ENCODE measurements around the gene TRAPPC2L.

The TRAPPC2L gene

DNA sequence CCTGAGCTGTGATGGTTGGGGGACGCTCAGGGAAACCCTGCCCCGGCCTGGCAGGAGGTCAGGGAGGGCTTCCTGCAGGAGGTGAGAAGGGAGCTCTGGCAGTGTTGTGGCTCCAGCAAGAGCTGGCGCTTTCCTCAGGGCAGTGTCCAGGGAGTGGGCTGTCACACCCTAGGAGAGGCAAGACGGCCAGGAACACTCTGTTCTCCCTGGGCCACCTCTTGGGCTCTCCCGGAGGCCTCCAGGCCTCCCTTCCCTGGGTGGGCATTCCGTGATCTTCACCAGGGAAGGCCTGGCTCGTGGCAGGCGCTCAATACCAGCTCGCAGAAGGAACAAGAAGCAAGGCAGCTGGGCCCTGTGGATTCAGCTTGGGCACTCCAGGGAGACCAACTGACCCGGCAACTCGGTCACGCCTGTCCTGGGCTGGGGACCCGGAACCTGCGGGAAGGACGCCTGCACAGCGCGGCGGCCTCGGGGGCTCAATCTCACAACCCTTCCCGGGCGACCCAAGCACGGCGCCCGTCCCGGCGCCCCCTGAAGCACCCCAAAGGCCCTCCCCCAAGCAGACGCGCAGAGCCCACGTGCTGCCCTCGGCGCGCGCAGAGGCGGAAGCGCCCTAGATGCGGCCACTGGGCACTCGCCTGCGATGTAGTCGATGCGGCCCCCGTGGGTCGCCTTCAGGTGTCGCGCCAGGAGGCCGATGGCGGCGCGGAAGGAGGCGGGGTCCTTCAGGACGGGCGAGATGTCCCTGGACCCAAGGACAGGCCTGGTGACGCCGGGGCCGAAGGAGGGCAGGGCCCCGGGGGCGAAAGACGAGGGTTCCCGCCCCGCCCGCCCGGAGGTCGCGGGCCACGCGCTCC is 45.8 kb upstream of the TRAPPC2L start:
- peak; percentile 86 for DNase-seq (ENCODE audit: low spot score)
- Histone ChIP-seq H3K4me3 (peak overlapping the region; percentile 79), H3K27ac (peak overlapping the region; percentile 76 to 89)
- TF ChIP-seq, protein P1, sequence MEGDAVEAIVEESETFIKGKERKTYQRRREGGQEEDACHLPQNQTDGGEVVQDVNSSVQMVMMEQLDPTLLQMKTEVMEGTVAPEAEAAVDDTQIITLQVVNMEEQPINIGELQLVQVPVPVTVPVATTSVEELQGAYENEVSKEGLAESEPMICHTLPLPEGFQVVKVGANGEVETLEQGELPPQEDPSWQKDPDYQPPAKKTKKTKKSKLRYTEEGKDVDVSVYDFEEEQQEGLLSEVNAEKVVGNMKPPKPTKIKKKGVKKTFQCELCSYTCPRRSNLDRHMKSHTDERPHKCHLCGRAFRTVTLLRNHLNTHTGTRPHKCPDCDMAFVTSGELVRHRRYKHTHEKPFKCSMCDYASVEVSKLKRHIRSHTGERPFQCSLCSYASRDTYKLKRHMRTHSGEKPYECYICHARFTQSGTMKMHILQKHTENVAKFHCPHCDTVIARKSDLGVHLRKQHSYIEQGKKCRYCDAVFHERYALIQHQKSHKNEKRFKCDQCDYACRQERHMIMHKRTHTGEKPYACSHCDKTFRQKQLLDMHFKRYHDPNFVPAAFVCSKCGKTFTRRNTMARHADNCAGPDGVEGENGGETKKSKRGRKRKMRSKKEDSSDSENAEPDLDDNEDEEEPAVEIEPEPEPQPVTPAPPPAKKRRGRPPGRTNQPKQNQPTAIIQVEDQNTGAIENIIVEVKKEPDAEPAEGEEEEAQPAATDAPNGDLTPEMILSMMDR (IDR thresholded peaks at IDR 0.05) = no peak

DNA sequence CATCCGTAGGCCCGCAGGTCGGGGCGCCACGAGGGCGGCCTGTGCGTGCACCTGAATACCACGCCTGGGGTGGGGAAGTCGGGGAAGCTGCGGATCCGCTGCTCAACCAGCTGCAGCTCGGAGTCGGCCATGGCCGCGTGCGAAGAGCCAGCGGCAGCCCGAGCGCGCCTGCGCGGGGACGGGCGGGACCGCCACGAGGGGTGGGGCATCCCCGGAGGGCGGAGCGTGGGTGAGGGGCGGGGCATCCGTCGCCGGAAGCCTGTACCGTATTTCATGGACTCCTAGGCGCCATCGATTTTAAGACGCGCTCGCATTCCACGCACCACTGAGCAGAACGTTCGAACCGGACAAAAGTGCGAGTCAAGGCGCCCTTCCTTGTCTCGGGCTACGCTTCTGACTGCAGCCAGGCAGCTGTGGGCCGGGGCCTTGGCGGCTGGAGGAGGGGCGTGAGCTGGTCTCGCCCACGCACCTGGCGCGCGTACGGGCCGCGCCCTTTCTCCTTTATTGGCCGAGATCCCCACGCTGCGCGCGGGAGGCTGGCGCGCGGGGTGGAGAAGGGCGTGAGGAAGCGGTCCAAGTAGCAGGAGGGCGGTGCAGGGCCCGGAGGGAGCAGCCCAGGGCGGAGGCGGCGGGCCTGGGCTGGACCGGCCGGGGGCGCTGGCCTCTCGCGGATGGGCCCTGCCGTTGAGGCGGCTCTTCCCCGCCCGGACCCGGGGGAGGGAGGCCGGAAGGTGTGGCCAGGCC is 45.0 kb upstream of the TRAPPC2L start, which contains the start of gene APRT:
APRT (minus strand) TSS at position 160 of the 744 bp plus-strand sequence; CDS start at position 131, 29 bp downstream.
- DNase-seq (ENCODE audit: low spot score) = peak; percentile 96
- TF ChIP-seq, protein P1 (IDR thresholded peaks at IDR 0.05) = no peak
- Histone ChIP-seq H3K27ac (peak within 1 kb of the TSS; percentile 76 to 89), H3K4me3 (peak within 1 kb of the TSS; percentile 79)

DNA sequence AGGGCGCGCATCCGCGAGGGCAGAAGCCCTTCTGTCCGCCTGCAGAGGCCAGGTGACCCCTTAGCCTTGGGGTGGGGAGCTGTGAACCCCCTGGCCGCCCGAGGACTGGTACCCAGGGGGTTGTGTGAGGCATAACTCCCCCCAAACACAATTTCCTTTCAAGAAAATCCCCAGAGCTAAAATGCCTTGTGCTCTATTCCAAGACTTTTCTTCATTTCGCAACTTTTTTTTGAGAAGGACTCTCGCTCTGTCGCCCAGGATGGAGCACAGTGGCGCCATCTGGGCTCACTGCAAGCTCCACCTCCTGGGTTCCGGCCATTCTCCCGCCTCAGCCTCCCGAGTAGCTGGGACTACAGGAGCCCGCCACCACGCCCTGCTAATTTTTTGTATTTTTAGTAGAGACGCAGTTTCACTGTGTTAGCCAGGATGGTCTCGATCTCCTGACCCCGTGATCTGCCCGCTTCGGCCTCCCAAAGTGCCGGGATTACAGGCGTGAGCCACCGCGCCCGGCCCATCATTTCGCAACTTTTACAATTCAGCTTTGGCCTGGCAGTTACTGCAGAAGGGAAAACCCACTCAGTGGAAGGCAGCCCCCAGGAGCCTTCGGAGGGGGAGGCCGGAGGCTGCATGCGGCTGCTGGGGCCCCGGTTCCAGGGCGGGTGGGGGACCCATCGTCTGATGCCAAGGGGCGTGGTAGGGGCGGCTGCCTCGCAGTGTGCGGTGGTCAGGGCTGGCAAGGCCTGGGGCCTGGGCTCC is 44.2 kb upstream of the TRAPPC2L start:
- no peak for DNase-seq (ENCODE audit: low spot score)
- peak overlapping the region; percentile 68 to 89 for H3K27ac ChIP-seq
- TF ChIP-seq, protein P1 (IDR thresholded peaks at IDR 0.05) = no peak
- H3K4me3 ChIP-seq = peak overlapping the region; percentile 79

DNA sequence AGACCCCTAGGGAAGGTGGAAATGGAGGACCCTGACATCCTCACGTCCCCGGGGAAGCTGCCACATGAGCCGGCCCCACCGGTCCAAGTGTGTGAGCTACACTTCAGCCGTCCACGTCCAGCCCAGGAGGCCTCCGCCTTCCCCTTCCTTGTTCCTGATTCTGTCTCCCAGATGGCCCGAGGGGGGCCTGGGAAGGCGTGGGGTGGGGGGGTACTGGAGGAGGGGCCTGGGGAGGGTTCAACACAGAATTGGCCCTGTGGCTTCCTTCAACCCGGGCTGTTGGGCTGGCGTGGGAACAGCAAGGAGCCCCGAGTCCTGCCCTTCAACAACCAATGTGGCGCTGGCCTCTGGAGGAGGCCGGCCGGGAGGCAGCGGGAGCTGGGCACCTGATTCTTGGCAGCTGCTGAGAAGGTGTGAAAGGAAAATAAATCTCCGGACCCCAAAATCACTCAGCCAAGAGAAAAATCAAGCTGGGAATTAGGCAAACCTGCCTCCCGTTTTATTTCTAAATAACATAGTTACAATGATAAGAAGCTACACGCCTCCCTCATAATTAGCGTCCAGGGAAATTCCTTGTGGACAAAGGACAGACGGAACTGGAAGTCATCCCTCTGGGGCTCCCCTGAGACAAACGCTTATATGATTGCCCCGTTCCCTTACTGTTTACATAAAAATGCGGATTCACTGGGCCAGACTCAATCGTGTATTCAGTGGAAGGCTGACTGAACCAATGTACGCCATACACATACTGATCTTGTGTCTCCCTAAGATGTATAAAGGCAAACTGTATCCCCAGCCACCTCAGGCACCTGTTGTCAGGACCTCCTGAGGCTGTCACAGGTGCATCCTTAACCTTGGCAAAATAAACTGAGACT is 43.4 kb upstream of the TRAPPC2L start:
- peak overlapping the region in 1 of 2 donors; percentile 89 for H3K27ac ChIP-seq
- TF ChIP-seq, protein P1 (IDR thresholded peaks at IDR 0.05) = no peak
- H3K4me3 ChIP-seq = peak overlapping the region; percentile 79
- DNase-seq (ENCODE audit: low spot score) = no peak

DNA sequence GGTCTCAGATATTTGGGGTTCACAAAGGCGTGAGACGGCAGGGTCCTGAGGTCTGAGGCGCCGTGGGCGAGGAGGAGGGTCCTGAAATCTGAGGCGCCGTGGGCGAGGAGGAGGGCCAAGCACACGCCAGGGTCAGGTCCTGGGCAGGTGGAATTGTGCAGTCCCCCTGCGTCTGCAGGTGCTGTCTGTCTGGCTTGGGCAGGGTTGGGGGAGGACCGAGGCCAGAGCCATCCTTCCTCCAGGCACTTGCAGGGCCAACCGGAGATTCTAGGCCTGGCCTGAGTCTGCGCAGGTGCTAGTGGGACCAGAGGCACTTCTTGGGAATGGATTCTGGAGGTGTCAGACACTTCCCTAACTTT is 42.8 kb upstream of the TRAPPC2L start:
- no peak overlapping the region for H3K4me3 ChIP-seq
- DNase-seq (ENCODE audit: low spot score) = no peak
- no peak overlapping the region for H3K27ac ChIP-seq
- TF ChIP-seq, protein P1 (IDR thresholded peaks at IDR 0.05) = no peak

DNA sequence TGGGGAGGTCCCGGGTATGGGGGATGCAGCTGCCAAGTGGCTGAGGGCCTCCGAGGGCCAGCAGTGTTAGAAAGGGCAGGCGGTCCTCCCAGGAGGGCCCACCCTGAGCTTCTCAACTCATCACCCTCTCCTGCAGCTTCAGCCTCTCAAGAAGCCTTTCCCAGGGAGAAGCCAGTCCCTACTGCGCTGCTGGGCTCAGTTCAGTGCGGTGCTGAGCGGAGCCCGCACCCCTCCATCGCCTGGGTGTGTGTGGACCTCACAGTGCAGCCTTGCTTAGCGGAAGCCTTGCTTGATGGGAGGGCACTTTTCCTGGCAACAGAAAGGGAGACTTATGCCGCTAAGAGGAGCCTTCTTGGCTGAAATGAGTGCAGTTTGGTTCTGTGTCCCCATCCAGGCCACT is 41.7 kb upstream of the TRAPPC2L start:
- H3K4me3 ChIP-seq = no peak overlapping the region
- TF ChIP-seq, protein P1 (IDR thresholded peaks at IDR 0.05) = no peak
- no peak overlapping the region for H3K27ac ChIP-seq
- DNase-seq (ENCODE audit: low spot score) = no peak

All from coronary artery (tissue), 2 donors.